ENCODE data around the gene BCR. TPM values are rescaled to one million over a fixed set of nuclear protein-coding genes. Genes with fewer than 3 reads are reported as not detected.

The BCR gene
- total RNA-seq, 3 donors from 2014 or later, result 25.3 to 44.6 (median 35.1) TPM

DNA sequence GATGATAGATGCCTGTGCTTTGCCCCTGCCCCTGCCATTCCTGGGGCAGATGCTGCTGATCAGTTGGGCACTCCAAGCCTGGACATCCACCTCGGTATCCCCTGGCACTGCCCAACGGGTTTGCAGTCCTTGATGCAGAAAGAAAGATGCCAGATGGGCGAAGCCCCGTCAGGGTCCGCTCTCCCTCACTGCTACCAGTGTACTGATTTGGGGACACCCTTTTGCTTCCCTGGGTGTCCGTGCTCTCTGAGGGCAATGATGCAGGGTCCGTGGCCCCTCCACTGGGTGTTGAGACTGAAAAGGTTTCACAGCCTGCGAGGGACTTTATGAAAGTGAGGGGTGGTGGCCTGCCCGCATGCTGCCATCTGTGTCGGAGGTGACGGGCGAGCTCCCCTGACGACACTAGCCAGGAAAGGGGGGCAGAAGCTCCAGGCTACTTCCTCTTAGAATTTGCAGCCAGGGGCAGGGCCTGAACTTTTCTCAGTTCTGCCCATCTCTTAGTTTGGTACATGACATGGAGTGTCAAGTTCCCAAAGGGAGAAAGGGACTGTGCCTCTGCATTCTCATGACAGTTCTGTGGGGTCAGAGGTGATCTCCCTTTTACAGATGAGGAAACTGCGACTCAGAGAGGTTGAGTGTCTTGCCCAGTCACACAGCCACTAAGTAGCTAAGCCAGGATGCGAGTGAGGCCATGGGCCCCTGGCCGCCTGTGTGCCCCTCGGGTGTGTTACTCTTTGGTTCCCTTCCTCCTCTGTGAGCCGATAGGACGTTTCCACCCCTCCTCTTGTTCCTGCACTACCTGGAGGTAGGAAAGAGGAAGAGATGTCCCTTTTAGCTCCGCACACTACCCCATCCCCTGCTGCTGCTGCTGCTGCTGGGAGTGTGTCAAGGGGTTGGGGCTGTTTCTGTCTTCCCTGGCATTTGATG lies 96.6 kb downstream of the BCR start:
- H3K27me3 ChIP-seq, result no peaks in the 10 kb centered on the region
- H3K36me3 ChIP-seq, result peaks cover 4% of the 10 kb centered on the region
- intact Hi-C loops (cut with DNase I; ENCODE audit: low total_unique reads), result no loop called here
- H3K4me3 ChIP-seq, result no peak overlapping the region
- H3K9me3 ChIP-seq, result no peaks in the 10 kb centered on the region
- TF ChIP-seq POLR2A (IDR thresholded peaks at IDR 0.05), result no peak
- TF ChIP-seq, protein P1, sequence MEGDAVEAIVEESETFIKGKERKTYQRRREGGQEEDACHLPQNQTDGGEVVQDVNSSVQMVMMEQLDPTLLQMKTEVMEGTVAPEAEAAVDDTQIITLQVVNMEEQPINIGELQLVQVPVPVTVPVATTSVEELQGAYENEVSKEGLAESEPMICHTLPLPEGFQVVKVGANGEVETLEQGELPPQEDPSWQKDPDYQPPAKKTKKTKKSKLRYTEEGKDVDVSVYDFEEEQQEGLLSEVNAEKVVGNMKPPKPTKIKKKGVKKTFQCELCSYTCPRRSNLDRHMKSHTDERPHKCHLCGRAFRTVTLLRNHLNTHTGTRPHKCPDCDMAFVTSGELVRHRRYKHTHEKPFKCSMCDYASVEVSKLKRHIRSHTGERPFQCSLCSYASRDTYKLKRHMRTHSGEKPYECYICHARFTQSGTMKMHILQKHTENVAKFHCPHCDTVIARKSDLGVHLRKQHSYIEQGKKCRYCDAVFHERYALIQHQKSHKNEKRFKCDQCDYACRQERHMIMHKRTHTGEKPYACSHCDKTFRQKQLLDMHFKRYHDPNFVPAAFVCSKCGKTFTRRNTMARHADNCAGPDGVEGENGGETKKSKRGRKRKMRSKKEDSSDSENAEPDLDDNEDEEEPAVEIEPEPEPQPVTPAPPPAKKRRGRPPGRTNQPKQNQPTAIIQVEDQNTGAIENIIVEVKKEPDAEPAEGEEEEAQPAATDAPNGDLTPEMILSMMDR (IDR thresholded peaks at IDR 0.05), result no peak
- TF ChIP-seq POLR2AphosphoS5 (IDR thresholded peaks at IDR 0.05), result no peak
- peak overlapping the region; percentile 95 to 97 for H3K27ac ChIP-seq
- DNase-seq (ENCODE audit: low spot score in 2 of 2), result no peak
- peaks cover 8 to 22% of the 10 kb centered on the region in 2 donors for H3K4me1 ChIP-seq

DNA sequence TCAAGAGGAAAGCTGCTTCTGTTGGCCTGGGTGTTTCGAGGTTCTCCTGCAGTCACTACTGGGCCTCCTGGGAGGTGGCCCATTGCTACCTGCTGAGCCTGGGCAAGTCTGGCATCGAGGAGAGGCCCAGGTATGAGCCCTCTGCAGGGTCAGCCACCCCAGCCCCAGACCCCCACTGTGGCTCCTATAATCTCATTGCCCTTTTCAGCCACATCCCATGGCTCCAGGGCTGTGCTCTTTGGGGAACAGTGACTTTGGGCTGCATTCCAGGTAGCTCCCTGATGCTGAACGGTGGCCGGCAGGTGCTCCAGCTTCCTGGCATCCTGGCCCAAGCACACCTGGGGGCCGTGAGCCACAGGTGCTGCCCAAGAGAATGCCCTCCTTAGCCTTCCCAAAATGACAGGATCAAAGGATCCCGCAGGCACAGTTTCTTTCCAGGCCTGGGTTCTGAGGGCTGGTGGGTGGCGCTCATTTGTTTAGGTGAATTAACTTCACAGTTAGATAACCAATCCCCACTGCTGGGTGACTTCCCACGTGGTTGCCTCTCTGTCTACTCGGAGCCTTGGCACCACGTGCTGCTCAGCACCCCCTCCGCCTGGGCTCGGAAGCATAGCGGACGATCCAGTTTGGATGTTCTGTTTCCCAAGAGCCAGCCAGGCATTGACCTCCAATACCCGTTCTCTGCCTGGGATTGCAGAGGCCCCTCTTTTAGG lies 97.4 kb downstream of the BCR start:
- Histone ChIP-seq H3K27ac (peak overlapping the region; percentile 95 to 97), H3K4me1 (peaks cover 11 to 31% of the 10 kb centered on the region in 2 donors), H3K27me3 (no peaks in the 10 kb centered on the region), H3K36me3 (peaks cover 3% of the 10 kb centered on the region), H3K9me3 (no peaks in the 10 kb centered on the region), H3K4me3 (no peak overlapping the region)
- TF ChIP-seq POLR2A (IDR thresholded peaks at IDR 0.05) (no peak), POLR2AphosphoS5 (IDR thresholded peaks at IDR 0.05) (no peak)
- TF ChIP-seq, protein P1 (IDR thresholded peaks at IDR 0.05), result no peak
- no peak for DNase-seq (ENCODE audit: low spot score in 2 of 2)
- intact Hi-C loops (cut with DNase I; ENCODE audit: low total_unique reads), result no loop called here

DNA sequence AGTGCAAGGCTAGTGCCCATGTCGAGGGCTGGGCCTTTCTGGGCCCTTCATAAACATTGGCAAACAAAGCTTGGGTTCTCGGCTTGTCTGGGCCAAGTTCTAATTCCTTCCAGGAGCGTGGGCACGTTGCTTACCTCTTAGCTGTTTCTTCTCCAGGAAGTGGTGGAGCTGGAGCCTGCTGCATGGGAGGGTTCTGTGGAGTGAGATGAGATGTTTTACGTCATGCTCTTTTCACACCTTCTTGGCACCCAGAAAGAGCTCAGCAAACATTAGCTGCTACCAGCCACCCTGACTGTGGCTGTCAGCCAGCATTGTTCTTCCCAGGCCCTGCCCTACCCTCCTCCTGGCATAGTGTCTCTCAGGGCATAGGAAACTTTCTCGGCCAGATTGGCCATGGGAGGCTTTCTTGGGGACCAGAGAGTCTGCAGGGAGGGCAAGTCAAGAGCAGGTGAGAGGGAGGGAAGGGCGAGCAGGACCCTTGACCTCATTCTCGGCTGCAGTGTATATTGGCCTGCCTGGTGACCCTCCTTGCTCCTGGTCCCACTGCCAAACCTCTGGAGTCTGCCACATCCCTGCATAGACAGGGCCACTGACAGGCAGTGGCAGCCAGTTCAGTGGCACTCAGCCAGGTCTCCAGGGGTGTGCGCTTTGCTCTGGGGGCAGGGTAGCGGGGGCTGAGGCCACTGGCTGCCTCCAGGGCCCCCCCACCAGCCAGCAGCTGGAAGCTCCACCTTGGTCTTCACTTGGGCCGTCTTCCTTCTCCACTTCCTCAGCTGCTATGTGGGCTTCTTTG lies 98.8 kb downstream of the BCR start:
- intact Hi-C loops (cut with DNase I; ENCODE audit: low total_unique reads), result no loop called here
- TF ChIP-seq, protein P1 (IDR thresholded peaks at IDR 0.05), result no peak
- TF ChIP-seq POLR2AphosphoS5 (IDR thresholded peaks at IDR 0.05) (peak; percentile 13 to 65 (median 30)), POLR2A (IDR thresholded peaks at IDR 0.05) (no peak)
- DNase-seq (ENCODE audit: low spot score in 2 of 2), result peak; percentile 76 to 96

DNA sequence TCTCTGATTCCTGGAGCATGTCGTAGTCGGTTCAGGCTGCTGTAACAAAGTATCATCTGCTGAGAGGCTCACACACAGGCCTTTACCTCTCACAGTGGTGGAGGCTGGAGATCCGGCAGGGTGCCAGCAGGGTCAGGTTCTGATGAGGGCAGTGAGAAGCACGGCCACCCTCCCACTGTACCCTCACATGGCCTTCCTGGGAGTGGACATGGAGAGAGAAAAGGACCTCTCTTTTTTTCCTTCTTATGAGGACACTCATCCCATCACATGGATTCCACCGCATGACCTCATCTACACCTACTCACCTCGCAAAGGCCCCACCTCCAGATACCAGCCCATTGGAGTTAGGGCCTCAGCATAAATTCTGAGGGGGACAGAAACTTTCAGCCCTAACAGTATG lies 99.5 kb downstream of the BCR start:
- no peak overlapping the region for H3K4me3 ChIP-seq
- H3K9me3 ChIP-seq, result no peaks in the 10 kb centered on the region
- peaks cover 13 to 35% of the 10 kb centered on the region in 2 donors for H3K4me1 ChIP-seq
- no peaks in the 10 kb centered on the region for H3K36me3 ChIP-seq
- TF ChIP-seq, protein P1 (IDR thresholded peaks at IDR 0.05), result no peak
- TF ChIP-seq POLR2A (IDR thresholded peaks at IDR 0.05) (no peak), POLR2AphosphoS5 (IDR thresholded peaks at IDR 0.05) (no peak)
- no peak for DNase-seq (ENCODE audit: low spot score in 2 of 2)
- H3K27ac ChIP-seq, result peak overlapping the region; percentile 95 to 97
- intact Hi-C loops (cut with DNase I; ENCODE audit: low total_unique reads), result loop anchor here (5.0 kb wide), 1 partner anchor 102 kb away; no protein-coding TSS in a partner anchor
- no peaks in the 10 kb centered on the region for H3K27me3 ChIP-seq

More for the DNA sequence above, 98.8 kb downstream of the BCR start:
- H3K27ac ChIP-seq, result peak overlapping the region; percentile 95 to 97
- no peaks in the 10 kb centered on the region for H3K36me3 ChIP-seq
- H3K4me3 ChIP-seq, result peak overlapping the region in 1 of 3 donors; percentile 17
- H3K9me3 ChIP-seq, result no peaks in the 10 kb centered on the region
- peaks cover 13 to 34% of the 10 kb centered on the region in 2 donors for H3K4me1 ChIP-seq
- H3K27me3 ChIP-seq, result no peaks in the 10 kb centered on the region
